Kidney (tissue), 14 donors: Measurements from ENCODE around the gene UCHL5. TPM values are rescaled to one million over a fixed set of nuclear protein-coding genes. Genes with fewer than 3 reads are reported as not detected.

Experiments
- DNase-seq, 5 donors: peaks; one replicate each; pipeline ENCODE4 v3.0.0-alpha.2; 2013 to 2020
- FAIRE-seq: peaks from 2 replicates; lab custom pipeline; 2012; peaks lifted over from hg19 to GRCh38; lab: Jason Lieb, UNC
- H3K27ac ChIP-seq, 2 donors: one replicate each; pipeline ENCODE4 v1.7.0; 2013; ENCODE audit warnings: low read depth in 2 of 2, low read length in 2 of 2, inconsistent platforms in 1 of 2
- H3K27me3 ChIP-seq: one replicate; pipeline ENCODE4 v1.7.1; 2013; ENCODE audit warnings: low read length, inconsistent platforms; ENCODE audit not compliant: control insufficient read depth, insufficient read depth
- H3K36me3 ChIP-seq, 3 donors: one replicate each; pipeline versions ENCODE4 v1.7.0 to v1.7.1; 2013; ENCODE audit warnings: low read length in 3 of 3, control low read depth in 1 of 3, inconsistent platforms in 1 of 3; ENCODE audit not compliant: insufficient read depth in 3 of 3, control insufficient read depth in 2 of 3
- H3K4me1 ChIP-seq, 3 donors: one replicate each; pipeline versions ENCODE4 v1.7.0 to v1.7.1; 2013; ENCODE audit warnings: low read length in 3 of 3, inconsistent platforms in 1 of 3, low read depth in 1 of 3; ENCODE audit not compliant: control insufficient read depth in 2 of 3, insufficient read depth in 2 of 3
- H3K4me3 ChIP-seq, 3 donors: one replicate each; pipeline versions ENCODE4 v1.7.0 to v1.8.1; 2013; ENCODE audit warnings: low read length in 3 of 3, control low read depth in 1 of 3, inconsistent platforms in 1 of 3
- H3K9ac ChIP-seq, 3 donors: one replicate each; pipeline versions ENCODE4 v1.7.0 to v1.7.1; 2013; ENCODE audit warnings: low read length in 3 of 3, control low read depth in 1 of 3, inconsistent platforms in 1 of 3
- H3K9me3 ChIP-seq, 3 donors: one replicate each; pipeline versions ENCODE4 v1.7.0 to v1.7.1; 2013; ENCODE audit warnings: low read length in 3 of 3, control low read depth in 1 of 3, inconsistent platforms in 1 of 3; ENCODE audit not compliant: control insufficient read depth in 2 of 3, insufficient read depth in 1 of 3
- CTCF ChIP-seq: IDR thresholded peaks from 3 replicates; pipeline ENCODE4 v1.5.1; 2012; ENCODE audit warnings: mild to moderate bottlenecking, moderate library complexity, borderline replicate concordance; ENCODE audit not compliant: insufficient read depth; ENCODE audit errors: extremely low read depth
- intact Hi-C: fragments of 100-400 bp; cut with DNase I; formaldehyde crosslinking; loops from one replicate; pipeline ENCODE4 v1.11.1; 2022
- polyA plus RNA-seq: library from polyadenylated mRNA; stranded (reverse); fragments of 350-450 nt; fragmentation: Illumina TruSeq; extraction: RNeasy Lipid Tissue Mini Kit (QIAGEN cat#74804); gene quantifications from one replicate; pipeline ENCODE4 v1.2.3, GENCODE V29; 2014; ENCODE audit warnings: low read depth, low replicate concordance; ENCODE audit not compliant: insufficient read depth
- total RNA-seq: library from RNA; stranded (reverse); fragmentation: NEBNext Ultra II Directional; extraction: Animal tissue kit (Norgen Biotek cat#: 25700); gene quantifications from one replicate; pipeline ENCODE4 v1.2.1, GENCODE V29; 2021
- donor health status: control.
- donor health status: control.
- donor health status: control.
- donor health status: control.
- donor health status: control.
- donor health status: DM: yes; HTN: yes; CAD: no.
- donor health status: Normal renal cell carcinoma (clear cell type).

Gene UCHL5
- total and polyA plus RNA-seq, 2 donors from 2014 or later: 15.2 to 26.4 TPM

DNA sequence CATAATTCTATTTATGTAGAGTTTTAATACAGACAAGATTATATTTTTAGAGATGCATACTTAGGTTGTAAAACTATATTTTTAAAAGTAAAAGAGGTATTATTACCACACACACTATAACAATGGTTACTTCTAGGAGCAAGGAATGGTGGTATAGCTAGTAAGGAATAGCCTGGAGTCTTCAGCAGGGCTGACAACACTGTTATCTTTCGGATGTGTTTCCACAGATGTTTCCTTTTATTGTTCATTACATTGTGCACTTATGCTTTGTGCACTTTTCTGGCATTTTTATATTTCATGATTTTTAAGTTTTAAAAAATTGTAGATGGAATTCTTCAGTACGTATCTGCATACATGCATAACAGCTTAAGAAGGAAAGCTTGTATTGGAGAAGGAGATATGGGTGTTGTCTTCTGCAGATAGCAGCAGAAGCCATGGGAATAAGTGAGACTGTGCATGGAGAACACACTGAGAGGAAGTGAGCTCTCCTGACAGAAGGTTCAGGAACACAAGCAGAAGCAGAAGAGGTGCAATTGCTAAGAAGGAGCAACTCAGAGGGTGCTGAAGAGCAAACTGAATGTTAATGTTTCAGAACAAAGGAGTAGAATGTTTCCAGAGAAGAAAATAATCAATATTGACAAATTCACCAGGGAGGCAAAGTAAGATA, 91.8 kb downstream of the UCHL5 start:
- Histone ChIP-seq H3K27me3 (no peaks in the 10 kb centered on the region), H3K4me3 (no peak overlapping the region), H3K9me3 (no peaks in the 10 kb centered on the region), H3K27ac (no peak overlapping the region), H3K9ac (no peak overlapping the region), H3K36me3 (no peaks in the 10 kb centered on the region), H3K4me1 (no peaks in the 10 kb centered on the region)
- intact Hi-C loops: no loop called here
- DNase-seq: no peak
- FAIRE-seq: no peak
- TF ChIP-seq CTCF: no peak

- H3K36me3 ChIP-seq: no peaks in the 10 kb centered on the region
- intact Hi-C loops: no loop called here
- FAIRE-seq: no peak
- H3K9me3 ChIP-seq: no peaks in the 10 kb centered on the region
- no peak for TF ChIP-seq CTCF
- no peak for DNase-seq
- H3K4me3 ChIP-seq: no peak overlapping the region
- no peak overlapping the region for H3K9ac ChIP-seq
- H3K27me3 ChIP-seq: no peaks in the 10 kb centered on the region
- H3K4me1 ChIP-seq: no peaks in the 10 kb centered on the region
- H3K27ac ChIP-seq: no peak overlapping the region
Observed at GRCh38 chr1:192966073-192966472, 93.1 kb downstream of the UCHL5 start.

- FAIRE-seq (no peak), DNase-seq (no peak)
- Histone ChIP-seq H3K4me1 (no peaks in the 10 kb centered on the region), H3K9ac (no peak overlapping the region), H3K36me3 (no peaks in the 10 kb centered on the region), H3K27ac (no peak overlapping the region), H3K9me3 (no peaks in the 10 kb centered on the region), H3K27me3 (no peaks in the 10 kb centered on the region), H3K4me3 (no peak overlapping the region)
- intact Hi-C loops: no loop called here
- no peak for TF ChIP-seq CTCF
Observed at GRCh38 chr1:192962901-192963300, 96.3 kb downstream of the UCHL5 start.

Other genes with a start within 250 kb of the UCHL5 start
- gene RO60, start 252 bp upstream of the UCHL5 start, total RNA-seq: 72.0 TPM
- gene RO60, start 252 bp upstream of the UCHL5 start, polyA plus RNA-seq: 4.8 TPM
- gene GLRX2, start 46.1 kb upstream of the UCHL5 start, total RNA-seq: 15.6 TPM
- gene GLRX2, start 46.1 kb upstream of the UCHL5 start, polyA plus RNA-seq: 25.3 TPM
- 73.1 TPM for gene CDC73, start 62.7 kb upstream of the UCHL5 start, total RNA-seq
- gene CDC73, start 62.7 kb upstream of the UCHL5 start, polyA plus RNA-seq: 11.4 TPM
- 0.25 TPM for gene B3GALT2, start 127.3 kb upstream of the UCHL5 start, total RNA-seq
- gene B3GALT2, start 127.3 kb upstream of the UCHL5 start, polyA plus RNA-seq: 2.2 TPM